Activated CD4-positive, alpha-beta T cell treated with anti-CD3 and anti-CD28 coated beads for 36 hours (primary cell): Measurements from ENCODE around the gene DGKB. TPM values are rescaled to one million over a fixed set of nuclear protein-coding genes. Genes with fewer than 3 reads are reported as not detected.
A peak's percentile ranks its signal among the peaks of the same experiment; 100 is the strongest.

ENCODE experiments used
- ATAC-seq: fragments of 200-7000 bp; cut with Tn5 transposase; one replicate; pipeline ENCODE4 v1.10.0; 2021; ENCODE audit warnings: mild to moderate bottlenecking, moderate library complexity
- CTCF ChIA-PET: fragments of 350-600 bp; sonication (Branson Sonifier 250); formaldehyde crosslinking; loops from one replicate; lab custom pipeline; 2021; ENCODE audit warnings: antibody characterized with exemption; lab: Charles Lee
- POLR2A ChIA-PET: fragments of 350-600 bp; sonication (Branson Sonifier 250); formaldehyde crosslinking; loops from one replicate; lab custom pipeline; 2021; ENCODE audit warnings: antibody characterized with exemption, inconsistent platforms; lab: Charles Lee
- DNase-seq: peaks from one replicate; pipeline ENCODE4 v3.0.0-alpha.2; 2020
- H3K27ac Mint-ChIP-seq: one replicate; pipeline ENCODE4 v1.8.0; 2021; ENCODE audit warnings: mixed read lengths
- H3K27me3 Mint-ChIP-seq: one replicate; pipeline ENCODE4 v1.8.0; 2021; ENCODE audit warnings: mixed read lengths
- H3K36me3 Mint-ChIP-seq: one replicate; pipeline ENCODE4 v1.8.0; 2021; ENCODE audit warnings: low read depth, mixed read lengths
- H3K4me1 Mint-ChIP-seq: one replicate; pipeline ENCODE4 v1.8.0; 2021; ENCODE audit warnings: mixed read lengths
- H3K4me3 Mint-ChIP-seq: one replicate; pipeline ENCODE4 v1.8.0; 2021; ENCODE audit warnings: mild to moderate bottlenecking, moderate library complexity, mixed read lengths
- H3K9me3 Mint-ChIP-seq: one replicate; pipeline ENCODE4 v1.8.0; 2021; ENCODE audit warnings: low read depth, mixed read lengths
- intact Hi-C, 2 experiments: fragments of 100-400 bp; cut with DNase I in 1 of 2; cut with micrococcal nuclease in 1 of 2; formaldehyde crosslinking; loops; one replicate each; pipeline versions ENCODE4 v1.14.2 to v1.15.1; 2022 to 2024; cut with DNase I, micrococcal nuclease
- total RNA-seq, 2 experiments: library from RNA; stranded (reverse); gene quantifications; one replicate each; pipeline ENCODE4 v1.2.3, GENCODE V29; 2021

Gene DGKB
- total RNA-seq, 2 experiments from 2014 or later: not detected

DNA sequence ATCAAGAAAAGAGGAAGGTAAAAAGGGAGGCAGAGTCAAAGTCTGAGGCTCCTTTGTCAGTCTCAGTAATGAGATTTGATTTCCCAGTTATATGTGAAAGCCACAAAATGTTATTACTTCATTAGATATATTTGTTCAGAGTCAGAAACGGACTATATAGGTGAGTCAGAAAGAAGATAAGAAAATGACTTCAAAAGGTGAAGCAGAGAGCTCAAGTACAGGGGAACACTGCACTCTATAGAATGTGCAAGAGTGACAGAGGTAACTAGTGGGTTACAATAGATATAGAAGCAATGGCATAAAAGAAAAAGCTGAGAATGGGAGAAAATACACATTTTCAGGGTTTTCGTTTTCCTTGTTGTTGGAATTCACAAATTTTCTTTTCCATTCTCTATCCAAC lies 43.3 kb downstream of the DGKB start:
- no peaks in the 10 kb centered on the region for H3K27me3 Mint-ChIP-seq
- CTCF ChIA-PET: interaction anchor here (1.0 kb wide), 1 partner anchor 157 kb away, joined by 5 read pairs; no protein-coding TSS in a partner anchor
- H3K36me3 Mint-ChIP-seq: no peaks in the 10 kb centered on the region
- POLR2A ChIA-PET: no interaction called here
- no peak for DNase-seq
- H3K4me3 Mint-ChIP-seq: no peak overlapping the region
- H3K27ac Mint-ChIP-seq: no peak overlapping the region
- intact Hi-C loops: no loop called here
- H3K4me1 Mint-ChIP-seq: no peaks in the 10 kb centered on the region
- peaks cover under 1% of the 10 kb centered on the region for H3K9me3 Mint-ChIP-seq
- no peak for ATAC-seq

- H3K27me3 Mint-ChIP-seq: no peaks in the 10 kb centered on the region
- no peak overlapping the region for H3K4me3 Mint-ChIP-seq
- no peak overlapping the region for H3K27ac Mint-ChIP-seq
- intact Hi-C loops: no loop called here
- peaks cover 2% of the 10 kb centered on the region for H3K9me3 Mint-ChIP-seq
- H3K4me1 Mint-ChIP-seq: no peaks in the 10 kb centered on the region
- ATAC-seq (no peak), DNase-seq (no peak)
- H3K36me3 Mint-ChIP-seq: no peaks in the 10 kb centered on the region
- ChIA-PET CTCF (interaction anchor here (1.0 kb wide), 1 partner anchor 157 kb away, joined by 5 read pairs; no protein-coding TSS in a partner anchor), POLR2A (no interaction called here)
These were observed 43.7 kb downstream of the DGKB start for GRCh38 chr7:14858866-14859265.

- no peak for ATAC-seq
- no peaks in the 10 kb centered on the region for H3K4me1 Mint-ChIP-seq
- H3K27ac Mint-ChIP-seq: no peak overlapping the region
- ChIA-PET POLR2A (no interaction called here), CTCF (no interaction called here)
- intact Hi-C loops: no loop called here
- no peak overlapping the region for H3K4me3 Mint-ChIP-seq
- no peak for DNase-seq
- no peaks in the 10 kb centered on the region for H3K36me3 Mint-ChIP-seq
- H3K9me3 Mint-ChIP-seq: peaks cover 2% of the 10 kb centered on the region
- no peaks in the 10 kb centered on the region for H3K27me3 Mint-ChIP-seq
These were observed 44.1 kb downstream of the DGKB start for GRCh38 chr7:14858410-14858809.

DNA sequence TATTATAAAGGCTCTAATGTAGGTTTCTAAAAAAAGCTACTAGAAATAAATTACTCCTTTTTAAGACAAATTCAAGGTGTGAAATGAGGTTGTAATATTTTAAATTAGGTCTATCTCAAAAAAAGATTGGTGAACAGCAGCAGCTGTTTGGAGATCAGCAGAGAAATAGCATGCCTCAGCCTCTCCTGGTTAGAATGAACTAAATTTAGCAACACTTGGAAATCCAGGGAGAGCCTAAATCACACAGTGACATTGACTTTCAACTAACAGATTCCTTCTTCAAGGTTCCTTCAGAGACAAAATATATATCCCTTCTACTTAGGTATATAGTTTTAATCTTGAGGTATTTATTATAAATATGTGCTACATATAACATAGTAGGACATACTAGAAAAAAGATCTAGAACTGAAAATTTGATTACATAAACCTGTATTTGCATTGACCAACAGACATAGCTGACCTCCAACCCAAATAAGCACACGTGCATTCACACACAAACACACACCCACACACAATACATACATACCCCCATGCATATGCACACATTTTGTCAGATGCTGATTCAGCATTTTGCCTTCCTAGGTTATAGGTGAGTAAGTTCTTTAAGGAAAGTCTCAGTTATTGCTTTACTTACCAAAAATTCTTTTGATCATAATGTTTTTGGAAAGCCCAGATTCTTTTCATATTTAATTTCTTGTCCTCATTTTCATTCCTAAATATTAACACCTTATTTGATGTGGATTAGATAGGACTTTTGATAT lies 47.3 kb downstream of the DGKB start:
- ATAC-seq (no peak), DNase-seq (no peak)
- ChIA-PET CTCF (no interaction called here), POLR2A (no interaction called here)
- peaks cover 4% of the 10 kb centered on the region for H3K9me3 Mint-ChIP-seq
- no peak overlapping the region for H3K27ac Mint-ChIP-seq
- no peaks in the 10 kb centered on the region for H3K4me1 Mint-ChIP-seq
- intact Hi-C loops: no loop called here
- no peaks in the 10 kb centered on the region for H3K36me3 Mint-ChIP-seq
- H3K4me3 Mint-ChIP-seq: no peak overlapping the region
- H3K27me3 Mint-ChIP-seq: no peaks in the 10 kb centered on the region

- Mint-ChIP-seq H3K9me3 (peaks cover 4% of the 10 kb centered on the region), H3K27ac (no peak overlapping the region), H3K27me3 (no peaks in the 10 kb centered on the region), H3K4me1 (no peaks in the 10 kb centered on the region), H3K4me3 (no peak overlapping the region), H3K36me3 (no peaks in the 10 kb centered on the region)
- DNase-seq (no peak), ATAC-seq (no peak)
- intact Hi-C loops: no loop called here
- ChIA-PET CTCF (no interaction called here), POLR2A (no interaction called here)
These were observed 48.1 kb downstream of the DGKB start for GRCh38 chr7:14854471-14854870.

DNA sequence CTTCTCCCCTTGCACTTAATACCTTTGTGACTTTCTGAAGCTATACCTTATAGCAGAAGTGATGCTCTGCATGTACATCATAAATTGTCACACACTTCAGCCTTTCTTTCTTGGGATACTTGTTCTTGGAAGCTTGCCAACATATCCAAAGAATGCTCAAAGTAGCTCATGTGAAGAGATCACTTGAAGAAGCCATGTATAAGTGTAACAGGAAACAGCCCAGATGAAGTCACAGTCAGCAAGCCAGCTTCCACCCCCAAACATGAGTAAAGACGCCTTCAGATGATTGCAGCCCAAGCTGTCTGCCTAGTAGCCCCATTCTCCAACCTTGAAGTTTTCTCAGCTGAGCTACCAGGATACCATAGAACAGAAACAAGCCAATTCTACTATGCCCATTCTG lies 50.9 kb downstream of the DGKB start:
- intact Hi-C loops: no loop called here
- H3K4me3 Mint-ChIP-seq: no peak overlapping the region
- H3K27me3 Mint-ChIP-seq: no peaks in the 10 kb centered on the region
- POLR2A ChIA-PET: no interaction called here
- no peaks in the 10 kb centered on the region for H3K36me3 Mint-ChIP-seq
- H3K27ac Mint-ChIP-seq: no peak overlapping the region
- CTCF ChIA-PET: no interaction called here
- H3K9me3 Mint-ChIP-seq: peaks cover 6% of the 10 kb centered on the region
- no peak for DNase-seq
- ATAC-seq: no peak
- no peaks in the 10 kb centered on the region for H3K4me1 Mint-ChIP-seq

DNA sequence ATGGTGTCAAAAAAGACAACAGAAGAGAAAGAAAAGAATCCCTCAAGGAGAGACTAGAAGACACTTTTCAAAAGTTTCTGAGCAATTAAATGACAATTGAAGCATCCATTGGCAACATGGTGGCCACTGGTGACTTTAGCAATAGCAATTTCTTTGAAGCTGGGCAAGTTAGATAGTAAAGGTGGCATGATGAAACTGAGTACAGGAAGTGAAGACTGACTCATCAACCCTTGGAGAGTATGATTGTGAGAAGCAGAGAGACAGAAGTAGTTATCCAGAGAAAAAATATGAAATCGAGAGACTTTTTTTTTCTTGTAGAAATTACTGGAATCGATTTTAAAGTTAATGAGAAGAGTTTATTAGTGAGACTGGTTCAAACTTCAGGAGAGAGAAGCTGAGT lies 52.5 kb downstream of the DGKB start:
- no peaks in the 10 kb centered on the region for H3K27me3 Mint-ChIP-seq
- H3K4me3 Mint-ChIP-seq: no peak overlapping the region
- H3K4me1 Mint-ChIP-seq: no peaks in the 10 kb centered on the region
- ATAC-seq (peak; percentile 55), DNase-seq (no peak)
- peaks cover 7% of the 10 kb centered on the region for H3K9me3 Mint-ChIP-seq
- CTCF ChIA-PET: no interaction called here
- H3K27ac Mint-ChIP-seq: no peak overlapping the region
- POLR2A ChIA-PET: no interaction called here
- intact Hi-C loops: no loop called here
- H3K36me3 Mint-ChIP-seq: no peaks in the 10 kb centered on the region

DNA sequence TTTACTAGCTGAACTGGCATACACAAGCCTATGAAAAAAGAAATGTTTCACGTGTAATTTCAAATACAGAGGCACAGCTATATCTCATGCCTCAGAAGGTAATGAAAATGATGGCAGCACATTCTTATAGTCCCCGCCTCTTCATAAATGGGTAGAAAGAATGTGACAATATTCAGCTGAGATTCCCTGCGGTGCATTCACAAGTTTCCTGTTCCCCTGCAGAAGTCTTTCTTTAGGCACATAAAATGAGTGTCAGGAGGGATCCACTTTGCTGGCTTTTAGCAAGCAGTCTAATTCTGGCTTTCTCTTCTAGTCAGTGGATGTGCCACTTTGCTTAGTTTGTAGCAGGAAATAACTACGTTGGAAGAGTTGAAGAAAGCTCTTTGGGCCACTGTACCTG lies 56.1 kb downstream of the DGKB start:
- no peak for DNase-seq
- POLR2A ChIA-PET: no interaction called here
- H3K4me1 Mint-ChIP-seq: no peaks in the 10 kb centered on the region
- H3K4me3 Mint-ChIP-seq: no peak overlapping the region
- peaks cover 8% of the 10 kb centered on the region for H3K9me3 Mint-ChIP-seq
- CTCF ChIA-PET: no interaction called here
- intact Hi-C loops: no loop called here
- H3K27ac Mint-ChIP-seq: no peak overlapping the region
- H3K36me3 Mint-ChIP-seq: no peaks in the 10 kb centered on the region
- H3K27me3 Mint-ChIP-seq: no peaks in the 10 kb centered on the region
- no peak for ATAC-seq

GRCh38 chr7:14843755-14844154 lies 58.8 kb downstream of the DGKB start:
- Mint-ChIP-seq H3K36me3 (no peaks in the 10 kb centered on the region), H3K4me3 (no peak overlapping the region), H3K27ac (no peak overlapping the region), H3K4me1 (no peaks in the 10 kb centered on the region), H3K9me3 (peaks cover 9% of the 10 kb centered on the region), H3K27me3 (no peaks in the 10 kb centered on the region)
- ChIA-PET CTCF (no interaction called here), POLR2A (no interaction called here)
- intact Hi-C loops: no loop called here
- ATAC-seq (no peak), DNase-seq (no peak)

DNA sequence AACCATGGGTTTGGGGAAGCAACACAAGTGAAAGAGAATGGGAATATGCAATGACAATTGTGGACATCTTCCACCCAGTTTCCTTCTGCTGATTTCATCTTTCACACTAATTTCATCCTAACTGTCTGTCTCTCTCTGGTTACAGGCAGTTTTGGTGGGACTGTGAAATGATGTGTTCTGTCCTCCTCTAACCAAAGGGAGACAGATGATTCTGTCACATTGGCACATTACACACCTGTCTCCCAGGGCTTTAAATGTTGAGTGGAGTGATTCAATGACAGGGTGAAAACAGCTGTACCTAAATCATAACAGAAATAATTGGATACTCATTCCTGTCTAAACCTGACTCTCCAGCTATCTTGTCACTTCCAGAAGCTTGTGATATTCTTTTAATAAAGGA lies 60.0 kb downstream of the DGKB start:
- intact Hi-C loops: no loop called here
- Mint-ChIP-seq H3K36me3 (no peaks in the 10 kb centered on the region), H3K4me3 (no peak overlapping the region), H3K27ac (no peak overlapping the region), H3K4me1 (no peaks in the 10 kb centered on the region), H3K9me3 (peaks cover 9% of the 10 kb centered on the region), H3K27me3 (no peaks in the 10 kb centered on the region)
- no peak for DNase-seq
- ATAC-seq: no peak
- CTCF ChIA-PET: no interaction called here
- POLR2A ChIA-PET: no interaction called here

DNA sequence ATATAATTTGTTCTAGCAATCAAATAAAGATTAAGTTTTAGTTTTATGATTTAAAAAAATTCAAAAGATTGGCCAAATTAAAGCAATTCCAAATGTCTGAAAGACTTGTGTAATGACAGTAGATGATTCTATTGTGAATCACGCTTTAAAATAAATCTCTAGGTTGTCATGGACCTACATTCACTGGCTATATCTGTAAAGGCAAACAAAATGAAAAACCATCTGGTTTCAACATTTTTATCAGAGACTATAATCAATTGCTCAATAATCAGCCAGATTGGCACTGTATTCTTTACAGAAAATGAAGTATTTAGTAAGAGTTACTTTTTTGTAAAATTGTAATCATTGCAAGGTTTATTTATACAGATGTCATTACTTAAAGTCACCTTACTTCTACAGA lies 60.7 kb downstream of the DGKB start:
- CTCF ChIA-PET: no interaction called here
- H3K27me3 Mint-ChIP-seq: no peaks in the 10 kb centered on the region

DNA sequence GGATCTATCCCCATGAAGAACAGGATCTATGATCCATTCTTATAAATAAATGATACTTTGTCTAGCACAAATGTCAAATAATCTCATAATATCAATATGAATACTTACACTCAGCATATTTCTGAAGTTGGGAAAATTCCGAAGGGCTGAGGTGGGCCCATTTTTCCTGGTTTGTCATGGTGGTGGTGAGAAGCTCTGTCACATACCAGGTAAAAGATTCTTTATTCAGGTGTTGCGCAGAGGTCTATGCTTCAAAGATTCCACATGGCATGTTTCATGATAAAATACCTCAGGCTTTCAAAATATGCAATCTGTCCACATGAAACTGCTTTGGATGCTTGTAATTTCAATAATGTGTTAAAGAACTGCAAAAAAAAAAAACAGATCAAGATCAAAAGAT lies 61.5 kb downstream of the DGKB start:
- POLR2A ChIA-PET: no interaction called here
- no peak for ATAC-seq
- intact Hi-C loops: no loop called here
- Mint-ChIP-seq H3K27ac (no peak overlapping the region), H3K27me3 (no peaks in the 10 kb centered on the region), H3K4me3 (no peak overlapping the region), H3K4me1 (no peaks in the 10 kb centered on the region), H3K36me3 (no peaks in the 10 kb centered on the region), H3K9me3 (peaks cover 6% of the 10 kb centered on the region)
- CTCF ChIA-PET: no interaction called here
- no peak for DNase-seq

More for the DNA sequence above, 60.7 kb downstream of the DGKB start:
- Mint-ChIP-seq H3K4me3 (no peak overlapping the region), H3K27ac (no peak overlapping the region), H3K9me3 (peaks cover 9% of the 10 kb centered on the region), H3K36me3 (no peaks in the 10 kb centered on the region), H3K4me1 (no peaks in the 10 kb centered on the region)
- ATAC-seq (no peak), DNase-seq (no peak)
- POLR2A ChIA-PET: no interaction called here
- intact Hi-C loops: no loop called here
